HT-29 (cell line): ENCODE measurements around the gene HUNK. TPM values are rescaled to one million over a fixed set of nuclear protein-coding genes. Genes with fewer than 3 reads are reported as not detected.
"Not testable (repeated sequence)": the region's sequence is repeated elsewhere in the genome, so short reads cannot be mapped to it uniquely, and the experiment has no call there.

Source experiments
- DNase-seq: peaks from one replicate; pipeline ENCODE4 v3.0.0-alpha.2; 2015; ENCODE audit warnings: low spot score
- total RNA-seq: library from RNA; depleted of rRNA; stranded (reverse); fragments of >200 nt; shearing (Covaris generic); gene quantifications from 2 replicates; pipeline ENCODE4 v1.2.3, GENCODE V29; 2014

The HUNK gene
- total RNA-seq, 1 experiment from 2014 or later = not detected

- DNase-seq = no peak
Measured at GRCh38 chr21:31870472-31871193, 2.2 kb upstream of the HUNK start.

- DNase-seq = not testable (repeated sequence)
Measured at GRCh38 chr21:31871371-31871770, 1.4 kb upstream of the HUNK start.

- DNase-seq = no peak
Measured at GRCh38 chr21:31872072-31872451, 758 bp upstream of the HUNK start.

- DNase-seq = no peak
Measured at GRCh38 chr21:31873275-31873695, 465 bp downstream of the HUNK start.

- no peak for DNase-seq
Measured at GRCh38 chr21:31873696-31874599, 1.1 kb downstream of the HUNK start.

- DNase-seq = no peak
Measured at GRCh38 chr21:31874812-31875212, 2.0 kb downstream of the HUNK start.

- DNase-seq = no peak
Measured at GRCh38 chr21:31875496-31876015, 2.7 kb downstream of the HUNK start.

GRCh38 chr21:31877463-31877957 lies 4.7 kb downstream of the HUNK start:
- no peak for DNase-seq

- no peak for DNase-seq
Measured at GRCh38 chr21:31878831-31879230, 6.0 kb downstream of the HUNK start.

GRCh38 chr21:31879241-31879650 lies 6.4 kb downstream of the HUNK start:
- no peak for DNase-seq

- no peak for DNase-seq
Measured at GRCh38 chr21:31879911-31880310, 7.1 kb downstream of the HUNK start.

- no peak for DNase-seq
Measured at GRCh38 chr21:31880816-31881215, 8.0 kb downstream of the HUNK start.

- DNase-seq = no peak
Measured at GRCh38 chr21:31882711-31883110, 9.9 kb downstream of the HUNK start.

GRCh38 chr21:31885146-31885545 lies 12.3 kb downstream of the HUNK start:
- no peak for DNase-seq

- no peak for DNase-seq
Measured at GRCh38 chr21:31886915-31887314, 14.1 kb downstream of the HUNK start.

GRCh38 chr21:31887391-31887841 lies 14.6 kb downstream of the HUNK start:
- no peak for DNase-seq

GRCh38 chr21:31888936-31889371 lies 16.1 kb downstream of the HUNK start:
- no peak for DNase-seq

GRCh38 chr21:31889460-31889859 lies 16.6 kb downstream of the HUNK start:
- DNase-seq = no peak

- DNase-seq = no peak
Measured at GRCh38 chr21:31892686-31893085, 19.9 kb downstream of the HUNK start.

GRCh38 chr21:31893851-31894415 lies 21.1 kb downstream of the HUNK start:
- no peak for DNase-seq

GRCh38 chr21:31894457-31894856 lies 21.6 kb downstream of the HUNK start:
- DNase-seq = no peak
